GM23338 (cell line): ENCODE results near the gene WDR75. TPM values are rescaled to one million over a fixed set of nuclear protein-coding genes. Genes with fewer than 3 reads are reported as not detected.
A peak's percentile ranks its signal among the peaks of the same experiment; 100 is the strongest.

ENCODE experiments used
- ATAC-seq: fragments of 200-7000 bp; cut with Tn5 transposase; 3 replicates; pipeline ENCODE4 v1.9.1; 2020
- DNase-seq: peaks from one replicate; pipeline ENCODE4 v3.0.0-alpha.2; 2015; ENCODE audit warnings: low spot score
- H2AFZ ChIP-seq: fragments of 200-600 bp; sonication (generic); 2 replicates; pipeline ENCODE4 v1.8.0; 2016; ENCODE audit warnings: antibody characterized with exemption, mild to moderate bottlenecking, moderate library complexity
- H3F3A ChIP-seq: fragments of 200-600 bp; sonication (generic); replicated peaks from 2 replicates; pipeline ENCODE4 v1.8.0; 2017; ENCODE audit warnings: antibody characterized with exemption, mixed run types, low read depth
- H3K27ac ChIP-seq: fragments of 200-600 bp; sonication (generic); 2 replicates; pipeline ENCODE4 v1.6.1; 2016; ENCODE audit warnings: low read depth
- H3K27me3 ChIP-seq: fragments of 200-600 bp; sonication (generic); 2 replicates; pipeline ENCODE4 v1.8.0; 2016; ENCODE audit warnings: mild to moderate bottlenecking, mixed run types, moderate library complexity; ENCODE audit not compliant: insufficient read depth
- H3K36me3 ChIP-seq: fragments of 200-600 bp; sonication (generic); 2 replicates; pipeline ENCODE4 v1.8.0; 2016; ENCODE audit warnings: mild to moderate bottlenecking; ENCODE audit not compliant: insufficient read depth
- H3K4me1 ChIP-seq: fragments of 200-600 bp; sonication (generic); 2 replicates; pipeline ENCODE4 v1.8.0; 2016; ENCODE audit warnings: mild to moderate bottlenecking, moderate library complexity; ENCODE audit not compliant: insufficient read depth
- H3K4me2 ChIP-seq: fragments of 200-600 bp; sonication (generic); 2 replicates; pipeline ENCODE4 v1.7.1; 2017; ENCODE audit warnings: mixed run types
- H3K4me3 ChIP-seq: fragments of 200-600 bp; sonication (generic); 2 replicates; pipeline ENCODE4 v1.6.1; 2016; ENCODE audit warnings: mixed run types
- H3K79me2 ChIP-seq: fragments of 200-600 bp; sonication (generic); replicated peaks from 2 replicates; pipeline ENCODE4 v1.8.0; 2017; ENCODE audit warnings: mild to moderate bottlenecking; ENCODE audit not compliant: insufficient read depth
- H3K9me2 ChIP-seq: fragments of 200-600 bp; sonication (generic); 2 replicates; pipeline ENCODE4 v1.8.0; 2017; ENCODE audit not compliant: insufficient read depth
- H4K20me1 ChIP-seq: fragments of 200-600 bp; sonication (generic); replicated peaks from 2 replicates; pipeline ENCODE4 v1.8.0; 2017; ENCODE audit warnings: mild to moderate bottlenecking; ENCODE audit not compliant: insufficient read depth
- H3K27ac Mint-ChIP-seq: 2 replicates; pipeline ENCODE4 v1.8.0; 2020; ENCODE audit warnings: inconsistent platforms, mild to moderate bottlenecking, moderate library complexity, mixed read lengths
- H3K27me3 Mint-ChIP-seq: 3 replicates; pipeline ENCODE4 v1.8.0; 2022; ENCODE audit warnings: low read depth, mild to moderate bottlenecking, moderate library complexity, mixed read lengths, inconsistent platforms; ENCODE audit not compliant: insufficient read depth, poor library complexity
- H3K36me3 Mint-ChIP-seq: 3 replicates; pipeline ENCODE4 v1.8.0; 2021; ENCODE audit warnings: low read depth, mild to moderate bottlenecking, inconsistent platforms, moderate library complexity, mixed read lengths
- H3K4me1 Mint-ChIP-seq: 3 replicates; pipeline ENCODE4 v1.8.0; 2020; ENCODE audit warnings: mild to moderate bottlenecking, inconsistent platforms, mixed read lengths
- H3K4me3 Mint-ChIP-seq: 3 replicates; pipeline ENCODE4 v1.8.0; 2021; ENCODE audit warnings: moderate library complexity, mild to moderate bottlenecking, inconsistent platforms, mixed read lengths
- H3K9me3 Mint-ChIP-seq: 3 replicates; pipeline ENCODE4 v1.8.0; 2020; ENCODE audit warnings: moderate library complexity, mild to moderate bottlenecking, inconsistent platforms, mixed read lengths
- CTCF ChIP-seq, 2 experiments: fragments of 200-600 bp in 1 of 2; sonication (generic) in 1 of 2; conservative IDR thresholded peaks; 2 replicates each; pipeline versions ENCODE4 v1.5.1 to v1.6.1; 2016 to 2017; ENCODE audit warnings: antibody characterized with exemption in 2 of 2, low read depth in 2 of 2, mild to moderate bottlenecking in 2 of 2, moderate library complexity in 1 of 2
- EZH2 ChIP-seq: fragments of 200-600 bp; sonication (generic); IDR thresholded peaks from one replicate; pipeline ENCODE4 v1.8.0; 2017; ENCODE audit warnings: antibody characterized with exemption, mild to moderate bottlenecking, low read depth; ENCODE audit not compliant: unreplicated experiment
- EZH2phosphoT487 ChIP-seq: fragments of 200-600 bp; sonication (generic); IDR thresholded peaks from one replicate; pipeline ENCODE4 v1.8.1; 2018; ENCODE audit warnings: antibody characterized with exemption; ENCODE audit not compliant: unreplicated experiment
- JUNB ChIP-seq: IDR thresholded peaks from one replicate; pipeline ENCODE4 v1.6.1; 2016; ENCODE audit warnings: antibody characterized with exemption; ENCODE audit not compliant: unreplicated experiment
- NANOG ChIP-seq: IDR thresholded peaks from 2 replicates; pipeline ENCODE4 v1.6.1; 2016; ENCODE audit warnings: antibody characterized with exemption, borderline replicate concordance
- POLR2AphosphoS5 ChIP-seq: IDR thresholded peaks from 2 replicates; pipeline ENCODE4 v1.6.1; 2016; ENCODE audit warnings: antibody characterized with exemption, low read depth
- STAT1 ChIP-seq: IDR thresholded peaks from one replicate; pipeline ENCODE4 v1.6.1; 2016; ENCODE audit warnings: antibody characterized with exemption; ENCODE audit not compliant: unreplicated experiment
- ZNF114 ChIP-seq: fragments of 250-450 bp; sonication (Bioruptor Pico); IDR thresholded peaks from 2 replicates; pipeline ENCODE4 v1.5.0; 2020; ENCODE audit warnings: mild to moderate bottlenecking, moderate library complexity
- ZNF331 ChIP-seq: fragments of 250-450 bp; sonication (Bioruptor Pico); IDR thresholded peaks from 2 replicates; pipeline ENCODE4 v1.5.0; 2020; ENCODE audit warnings: low read depth, mild to moderate bottlenecking, moderate library complexity
- polyA plus RNA-seq: library from polyadenylated mRNA; unstranded; fragments of >200 nt; fragmentation: Nextera tagmentation; extraction: Ambion mirVana; gene quantifications from 2 replicates; pipeline ENCODE4 v1.2.1, GENCODE V29; 2016
- total RNA-seq: library from RNA; depleted of rRNA; stranded (reverse); fragments of >200 nt; shearing (Covaris generic); gene quantifications from 2 replicates; pipeline ENCODE4 v1.2.3, GENCODE V29; 2014
- TF ChIP-seq, protein P1 (sequence below): fragments of 250-450 bp; sonication (Bioruptor Pico); IDR thresholded peaks from 2 replicates; pipeline ENCODE4 v1.5.0; 2020; ENCODE audit warnings: mild to moderate bottlenecking, moderate library complexity
- TF ChIP-seq, protein P2 (sequence below): IDR thresholded peaks from 2 replicates; pipeline ENCODE4 v1.6.1; 2016; ENCODE audit warnings: antibody characterized with exemption

Gene WDR75
- total and polyA plus RNA-seq, 2 experiments from 2014 or later = 57.2 to 80.9 TPM

DNA sequence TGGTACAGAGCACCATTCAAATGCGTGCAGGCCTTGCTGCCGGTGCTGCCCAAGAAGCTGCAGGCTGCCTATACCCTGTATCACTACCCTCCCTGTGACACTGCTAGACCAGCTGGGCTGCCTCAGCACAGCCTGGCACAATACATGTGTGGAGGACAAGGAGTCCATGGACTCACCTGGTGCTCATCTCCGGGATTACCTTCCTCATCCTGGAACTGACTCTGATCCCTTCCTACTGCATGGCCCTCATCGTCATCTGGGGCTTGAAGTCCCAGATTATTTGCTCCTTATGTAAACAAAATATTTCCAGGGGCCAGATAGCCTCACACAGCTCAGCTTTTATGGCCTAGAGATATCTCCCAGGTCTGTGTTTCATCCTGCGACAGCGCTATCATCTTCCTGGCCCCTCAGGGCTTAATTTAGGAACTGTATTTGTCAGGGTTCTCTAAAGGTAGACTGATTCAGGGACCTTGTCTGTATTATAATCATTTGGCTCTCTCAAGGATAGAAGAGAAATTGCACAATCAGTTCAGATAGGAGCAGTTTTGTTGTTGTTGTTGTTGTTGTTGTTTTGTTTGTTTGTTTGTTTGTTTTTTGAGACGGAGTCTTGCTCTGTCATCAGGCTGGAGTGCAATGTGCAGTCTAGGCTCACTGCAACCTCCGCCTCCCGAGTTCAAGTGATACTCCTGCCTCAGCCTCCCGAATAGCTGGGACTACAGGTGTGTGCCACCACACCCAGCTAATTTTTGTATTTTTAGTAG lies 42.9 kb downstream of the WDR75 start:
- 0 out of 2 replicates have a peak overlapping the region, but pooled peaks have one; percentile 10 for H2AFZ ChIP-seq
- H3K4me2 ChIP-seq = no peak overlapping the region
- H3F3A ChIP-seq = no peaks in the 10 kb centered on the region
- H3K79me2 ChIP-seq = no peaks in the 10 kb centered on the region
- ATAC-seq (peak; percentile 45), DNase-seq (no peak)
- H3K27me3 Mint-ChIP-seq = no peaks in the 10 kb centered on the region
- no peaks in the 10 kb centered on the region for H3K4me1 ChIP-seq
- H3K4me3 ChIP-seq = no peak overlapping the region
- TF ChIP-seq ZNF331 (CRISPR knock-in tag) = no peak
- H3K36me3 Mint-ChIP-seq = no peaks in the 10 kb centered on the region
- H4K20me1 ChIP-seq = no peaks in the 10 kb centered on the region
- H3K27ac ChIP-seq = no peak overlapping the region
- no peak overlapping the region for H3K27ac Mint-ChIP-seq
- H3K27me3 ChIP-seq = no peaks in the 10 kb centered on the region
- no peaks in the 10 kb centered on the region for H3K9me2 ChIP-seq
- no peaks in the 10 kb centered on the region for H3K4me1 Mint-ChIP-seq
- no peaks in the 10 kb centered on the region for H3K36me3 ChIP-seq
- no peaks in the 10 kb centered on the region for H3K9me3 Mint-ChIP-seq
- no peak overlapping the region for H3K4me3 Mint-ChIP-seq

DNA sequence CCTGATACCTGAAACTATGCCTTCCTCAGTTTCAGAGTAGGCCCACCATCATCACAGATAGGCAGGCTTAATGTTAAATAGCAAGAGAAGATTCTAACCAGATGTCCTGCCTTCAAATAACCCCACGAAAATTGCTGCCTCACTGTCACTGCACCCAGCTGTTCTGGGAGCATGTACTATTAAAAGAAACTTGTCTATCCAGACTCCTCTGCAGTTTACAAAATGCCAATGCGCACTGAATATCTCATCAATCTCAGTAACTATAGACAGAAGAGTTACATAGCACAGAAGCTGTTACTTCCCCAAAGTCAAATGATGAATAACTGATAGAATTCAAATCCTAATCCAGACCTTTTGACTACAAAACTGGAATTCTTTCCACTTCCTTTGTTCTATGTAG lies 43.9 kb downstream of the WDR75 start:
- no peaks in the 10 kb centered on the region for H3K79me2 ChIP-seq
- H3K4me1 ChIP-seq = no peaks in the 10 kb centered on the region
- ATAC-seq (no peak), DNase-seq (no peak)
- no peak overlapping the region for H3K4me3 ChIP-seq
- no peaks in the 10 kb centered on the region for H3K36me3 Mint-ChIP-seq
- H3K9me3 Mint-ChIP-seq = no peaks in the 10 kb centered on the region
- no peaks in the 10 kb centered on the region for H3F3A ChIP-seq
- no peak overlapping the region for H3K4me2 ChIP-seq
- no peak overlapping the region for H3K27ac Mint-ChIP-seq
- no peak overlapping the region for H3K4me3 Mint-ChIP-seq
- H4K20me1 ChIP-seq = no peaks in the 10 kb centered on the region
- H3K27me3 Mint-ChIP-seq = no peaks in the 10 kb centered on the region
- H2AFZ ChIP-seq = no peak overlapping the region
- H3K27ac ChIP-seq = no peak overlapping the region
- H3K36me3 ChIP-seq = no peaks in the 10 kb centered on the region
- no peaks in the 10 kb centered on the region for H3K27me3 ChIP-seq
- H3K9me2 ChIP-seq = no peaks in the 10 kb centered on the region
- H3K4me1 Mint-ChIP-seq = no peaks in the 10 kb centered on the region
- no peak for TF ChIP-seq JUNB
- TF ChIP-seq CTCF (conservative IDR thresholded peaks at IDR 0.05; ENCODE audit: low read depth in 2 of 2) = no peak
- TF ChIP-seq NANOG = no peak
- TF ChIP-seq, protein P1, sequence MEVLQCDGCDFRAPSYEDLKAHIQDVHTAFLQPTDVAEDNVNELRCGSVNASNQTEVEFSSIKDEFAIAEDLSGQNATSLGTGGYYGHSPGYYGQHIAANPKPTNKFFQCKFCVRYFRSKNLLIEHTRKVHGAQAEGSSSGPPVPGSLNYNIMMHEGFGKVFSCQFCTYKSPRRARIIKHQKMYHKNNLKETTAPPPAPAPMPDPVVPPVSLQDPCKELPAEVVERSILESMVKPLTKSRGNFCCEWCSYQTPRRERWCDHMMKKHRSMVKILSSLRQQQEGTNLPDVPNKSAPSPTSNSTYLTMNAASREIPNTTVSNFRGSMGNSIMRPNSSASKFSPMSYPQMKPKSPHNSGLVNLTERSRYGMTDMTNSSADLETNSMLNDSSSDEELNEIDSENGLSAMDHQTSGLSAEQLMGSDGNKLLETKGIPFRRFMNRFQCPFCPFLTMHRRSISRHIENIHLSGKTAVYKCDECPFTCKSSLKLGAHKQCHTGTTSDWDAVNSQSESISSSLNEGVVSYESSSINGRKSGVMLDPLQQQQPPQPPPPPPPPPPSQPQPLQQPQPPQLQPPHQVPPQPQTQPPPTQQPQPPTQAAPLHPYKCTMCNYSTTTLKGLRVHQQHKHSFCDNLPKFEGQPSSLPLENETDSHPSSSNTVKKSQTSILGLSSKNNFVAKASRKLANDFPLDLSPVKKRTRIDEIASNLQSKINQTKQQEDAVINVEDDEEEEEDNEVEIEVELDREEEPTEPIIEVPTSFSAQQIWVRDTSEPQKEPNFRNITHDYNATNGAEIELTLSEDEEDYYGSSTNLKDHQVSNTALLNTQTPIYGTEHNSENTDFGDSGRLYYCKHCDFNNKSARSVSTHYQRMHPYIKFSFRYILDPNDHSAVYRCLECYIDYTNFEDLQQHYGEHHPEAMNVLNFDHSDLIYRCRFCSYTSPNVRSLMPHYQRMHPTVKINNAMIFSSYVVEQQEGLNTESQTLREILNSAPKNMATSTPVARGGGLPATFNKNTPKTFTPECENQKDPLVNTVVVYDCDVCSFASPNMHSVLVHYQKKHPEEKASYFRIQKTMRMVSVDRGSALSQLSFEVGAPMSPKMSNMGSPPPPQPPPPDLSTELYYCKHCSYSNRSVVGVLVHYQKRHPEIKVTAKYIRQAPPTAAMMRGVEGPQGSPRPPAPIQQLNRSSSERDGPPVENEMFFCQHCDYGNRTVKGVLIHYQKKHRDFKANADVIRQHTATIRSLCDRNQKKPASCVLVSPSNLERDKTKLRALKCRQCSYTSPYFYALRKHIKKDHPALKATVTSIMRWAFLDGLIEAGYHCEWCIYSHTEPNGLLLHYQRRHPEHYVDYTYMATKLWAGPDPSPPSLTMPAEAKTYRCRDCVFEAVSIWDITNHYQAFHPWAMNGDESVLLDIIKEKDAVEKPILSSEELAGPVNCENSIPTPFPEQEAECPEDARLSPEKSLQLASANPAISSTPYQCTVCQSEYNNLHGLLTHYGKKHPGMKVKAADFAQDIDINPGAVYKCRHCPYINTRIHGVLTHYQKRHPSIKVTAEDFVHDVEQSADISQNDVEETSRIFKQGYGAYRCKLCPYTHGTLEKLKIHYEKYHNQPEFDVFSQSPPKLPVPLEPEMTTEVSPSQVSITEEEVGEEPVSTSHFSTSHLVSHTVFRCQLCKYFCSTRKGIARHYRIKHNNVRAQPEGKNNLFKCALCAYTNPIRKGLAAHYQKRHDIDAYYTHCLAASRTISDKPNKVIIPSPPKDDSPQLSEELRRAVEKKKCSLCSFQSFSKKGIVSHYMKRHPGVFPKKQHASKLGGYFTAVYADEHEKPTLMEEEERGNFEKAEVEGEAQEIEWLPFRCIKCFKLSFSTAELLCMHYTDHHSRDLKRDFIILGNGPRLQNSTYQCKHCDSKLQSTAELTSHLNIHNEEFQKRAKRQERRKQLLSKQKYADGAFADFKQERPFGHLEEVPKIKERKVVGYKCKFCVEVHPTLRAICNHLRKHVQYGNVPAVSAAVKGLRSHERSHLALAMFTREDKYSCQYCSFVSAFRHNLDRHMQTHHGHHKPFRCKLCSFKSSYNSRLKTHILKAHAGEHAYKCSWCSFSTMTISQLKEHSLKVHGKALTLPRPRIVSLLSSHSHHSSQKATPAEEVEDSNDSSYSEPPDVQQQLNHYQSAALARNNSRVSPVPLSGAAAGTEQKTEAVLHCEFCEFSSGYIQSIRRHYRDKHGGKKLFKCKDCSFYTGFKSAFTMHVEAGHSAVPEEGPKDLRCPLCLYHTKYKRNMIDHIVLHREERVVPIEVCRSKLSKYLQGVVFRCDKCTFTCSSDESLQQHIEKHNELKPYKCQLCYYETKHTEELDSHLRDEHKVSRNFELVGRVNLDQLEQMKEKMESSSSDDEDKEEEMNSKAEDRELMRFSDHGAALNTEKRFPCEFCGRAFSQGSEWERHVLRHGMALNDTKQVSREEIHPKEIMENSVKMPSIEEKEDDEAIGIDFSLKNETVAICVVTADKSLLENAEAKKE (CRISPR knock-in tag) = no peak
- TF ChIP-seq, protein P2, sequence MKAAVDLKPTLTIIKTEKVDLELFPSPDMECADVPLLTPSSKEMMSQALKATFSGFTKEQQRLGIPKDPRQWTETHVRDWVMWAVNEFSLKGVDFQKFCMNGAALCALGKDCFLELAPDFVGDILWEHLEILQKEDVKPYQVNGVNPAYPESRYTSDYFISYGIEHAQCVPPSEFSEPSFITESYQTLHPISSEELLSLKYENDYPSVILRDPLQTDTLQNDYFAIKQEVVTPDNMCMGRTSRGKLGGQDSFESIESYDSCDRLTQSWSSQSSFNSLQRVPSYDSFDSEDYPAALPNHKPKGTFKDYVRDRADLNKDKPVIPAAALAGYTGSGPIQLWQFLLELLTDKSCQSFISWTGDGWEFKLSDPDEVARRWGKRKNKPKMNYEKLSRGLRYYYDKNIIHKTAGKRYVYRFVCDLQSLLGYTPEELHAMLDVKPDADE = no peak
- TF ChIP-seq EZH2phosphoT487 = no peak
- TF ChIP-seq ZNF114 (CRISPR knock-in tag) = no peak
- no peak for TF ChIP-seq POLR2AphosphoS5
- TF ChIP-seq EZH2 = no peak
- no peak for TF ChIP-seq ZNF331 (CRISPR knock-in tag)
- no peak for TF ChIP-seq STAT1
